Ishikawa (cell line): Measurements from ENCODE around the gene DCAF11.
A peak's percentile ranks its signal among the peaks of the same experiment; 100 is the strongest.

ENCODE experiments used
- CEBPB ChIP-seq: IDR thresholded peaks from 2 replicates; pipeline ENCODE4 v1.6.1; 2012
- CREB1 ChIP-seq: IDR thresholded peaks from 2 replicates; pipeline ENCODE4 v1.6.1; 2012; ENCODE audit warnings: low read depth
- EGR1 ChIP-seq: IDR thresholded peaks from 2 replicates; pipeline ENCODE4 v1.6.1; 2012
- EP300 ChIP-seq: IDR thresholded peaks from 2 replicates; pipeline ENCODE4 v1.6.1; 2012; ENCODE audit warnings: borderline replicate concordance
- FOXM1 ChIP-seq: IDR thresholded peaks from 2 replicates; pipeline ENCODE4 v1.6.1; 2012; ENCODE audit warnings: low read depth, borderline replicate concordance
- NFIC ChIP-seq: IDR thresholded peaks from 2 replicates; pipeline ENCODE4 v1.6.1; 2012
- RAD21 ChIP-seq: IDR thresholded peaks from 2 replicates; pipeline ENCODE4 v1.6.1; 2012; ENCODE audit warnings: low read depth
- TAF1 ChIP-seq: IDR thresholded peaks from 2 replicates; pipeline ENCODE4 v1.6.1; 2012; ENCODE audit warnings: low read depth, mild to moderate bottlenecking
- TCF12 ChIP-seq: IDR thresholded peaks from 2 replicates; pipeline ENCODE4 v1.6.1; 2012; ENCODE audit warnings: low read depth
- TEAD4 ChIP-seq: IDR thresholded peaks from 2 replicates; pipeline ENCODE4 v1.6.1; 2012
- YY1 ChIP-seq: IDR thresholded peaks from 2 replicates; pipeline ENCODE4 v1.6.1; 2012; ENCODE audit warnings: low read depth
- ZBTB7A ChIP-seq: IDR thresholded peaks from 2 replicates; pipeline ENCODE4 v1.6.1; 2012; ENCODE audit warnings: low read depth
- TF ChIP-seq, protein P1 (sequence below): IDR thresholded peaks from 2 replicates; pipeline ENCODE4 v1.6.1; 2012
- TF ChIP-seq, protein P2 (sequence below): IDR thresholded peaks from 2 replicates; pipeline ENCODE4 v1.6.1; 2012
- TF ChIP-seq, protein P3 (sequence below): IDR thresholded peaks from 2 replicates; pipeline ENCODE4 v1.6.1; 2012; ENCODE audit warnings: low read depth, mild to moderate bottlenecking

The DCAF11 gene

DNA sequence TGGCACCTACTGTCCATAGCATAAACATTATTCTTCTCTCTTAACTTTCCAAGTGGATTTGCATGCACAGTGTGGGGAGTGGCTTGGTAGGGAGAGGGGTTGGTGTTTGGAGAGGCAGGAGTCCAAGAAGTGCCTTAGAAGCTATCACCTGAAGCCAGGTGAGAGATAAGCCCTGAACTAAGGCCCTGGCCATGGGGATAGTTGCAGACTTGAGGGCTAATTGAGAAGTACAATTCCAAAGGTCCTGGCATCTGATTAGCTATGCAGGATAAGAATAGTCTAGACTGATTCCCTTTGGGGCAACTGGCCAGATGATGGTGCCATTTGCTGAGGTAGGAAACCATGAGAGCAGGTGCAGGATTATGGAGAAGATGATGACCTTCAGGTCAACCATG, 22.5 kb upstream of the DCAF11 start:
- TF ChIP-seq TCF12 (no peak), ZBTB7A (no peak), YY1 (no peak), CEBPB (no peak), EP300 (no peak), CREB1 (no peak), EGR1 (no peak), RAD21 (no peak), TAF1 (no peak), FOXM1 (no peak), TEAD4 (no peak), NFIC (no peak)
- TF ChIP-seq, protein P1, sequence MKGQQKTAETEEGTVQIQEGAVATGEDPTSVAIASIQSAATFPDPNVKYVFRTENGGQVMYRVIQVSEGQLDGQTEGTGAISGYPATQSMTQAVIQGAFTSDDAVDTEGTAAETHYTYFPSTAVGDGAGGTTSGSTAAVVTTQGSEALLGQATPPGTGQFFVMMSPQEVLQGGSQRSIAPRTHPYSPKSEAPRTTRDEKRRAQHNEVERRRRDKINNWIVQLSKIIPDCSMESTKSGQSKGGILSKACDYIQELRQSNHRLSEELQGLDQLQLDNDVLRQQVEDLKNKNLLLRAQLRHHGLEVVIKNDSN, result no peak
- TF ChIP-seq, protein P2, sequence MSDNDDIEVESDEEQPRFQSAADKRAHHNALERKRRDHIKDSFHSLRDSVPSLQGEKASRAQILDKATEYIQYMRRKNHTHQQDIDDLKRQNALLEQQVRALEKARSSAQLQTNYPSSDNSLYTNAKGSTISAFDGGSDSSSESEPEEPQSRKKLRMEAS, result no peak

DNA sequence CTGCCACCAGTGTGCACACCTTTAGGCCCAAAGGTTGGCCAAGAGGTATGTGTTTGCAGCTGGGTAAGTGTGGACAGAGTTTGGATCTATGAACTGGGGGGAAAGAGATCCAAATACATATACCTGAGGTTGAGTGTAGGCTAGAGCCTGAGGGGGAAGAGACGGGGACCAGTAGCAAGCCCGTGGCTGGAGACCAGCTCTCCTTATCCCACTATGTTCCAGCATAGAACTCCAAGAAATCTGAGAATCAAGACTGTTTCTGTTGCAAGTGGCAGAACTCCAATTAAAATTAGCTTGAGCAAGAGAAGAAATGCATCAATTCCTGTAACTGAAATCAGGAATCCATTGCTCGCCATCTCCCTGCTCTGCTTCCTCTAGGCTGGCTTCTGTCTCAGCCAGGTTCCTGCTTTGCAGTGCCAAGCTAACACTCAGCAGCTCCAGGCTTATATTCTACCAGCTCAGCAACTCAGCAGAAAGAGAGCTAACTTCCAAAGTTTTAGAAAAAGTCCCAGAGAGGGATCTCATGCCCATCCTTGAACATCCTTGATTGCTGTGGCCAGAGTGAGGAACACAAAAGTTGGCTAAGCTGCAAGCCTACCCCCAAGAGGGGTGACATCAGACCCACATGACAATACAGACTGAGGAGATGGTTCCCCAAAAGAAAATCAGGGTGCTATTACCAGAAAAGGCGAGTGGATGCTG, 21.9 kb upstream of the DCAF11 start:
- TF ChIP-seq, protein P2, result no peak
- TF ChIP-seq, protein P3, sequence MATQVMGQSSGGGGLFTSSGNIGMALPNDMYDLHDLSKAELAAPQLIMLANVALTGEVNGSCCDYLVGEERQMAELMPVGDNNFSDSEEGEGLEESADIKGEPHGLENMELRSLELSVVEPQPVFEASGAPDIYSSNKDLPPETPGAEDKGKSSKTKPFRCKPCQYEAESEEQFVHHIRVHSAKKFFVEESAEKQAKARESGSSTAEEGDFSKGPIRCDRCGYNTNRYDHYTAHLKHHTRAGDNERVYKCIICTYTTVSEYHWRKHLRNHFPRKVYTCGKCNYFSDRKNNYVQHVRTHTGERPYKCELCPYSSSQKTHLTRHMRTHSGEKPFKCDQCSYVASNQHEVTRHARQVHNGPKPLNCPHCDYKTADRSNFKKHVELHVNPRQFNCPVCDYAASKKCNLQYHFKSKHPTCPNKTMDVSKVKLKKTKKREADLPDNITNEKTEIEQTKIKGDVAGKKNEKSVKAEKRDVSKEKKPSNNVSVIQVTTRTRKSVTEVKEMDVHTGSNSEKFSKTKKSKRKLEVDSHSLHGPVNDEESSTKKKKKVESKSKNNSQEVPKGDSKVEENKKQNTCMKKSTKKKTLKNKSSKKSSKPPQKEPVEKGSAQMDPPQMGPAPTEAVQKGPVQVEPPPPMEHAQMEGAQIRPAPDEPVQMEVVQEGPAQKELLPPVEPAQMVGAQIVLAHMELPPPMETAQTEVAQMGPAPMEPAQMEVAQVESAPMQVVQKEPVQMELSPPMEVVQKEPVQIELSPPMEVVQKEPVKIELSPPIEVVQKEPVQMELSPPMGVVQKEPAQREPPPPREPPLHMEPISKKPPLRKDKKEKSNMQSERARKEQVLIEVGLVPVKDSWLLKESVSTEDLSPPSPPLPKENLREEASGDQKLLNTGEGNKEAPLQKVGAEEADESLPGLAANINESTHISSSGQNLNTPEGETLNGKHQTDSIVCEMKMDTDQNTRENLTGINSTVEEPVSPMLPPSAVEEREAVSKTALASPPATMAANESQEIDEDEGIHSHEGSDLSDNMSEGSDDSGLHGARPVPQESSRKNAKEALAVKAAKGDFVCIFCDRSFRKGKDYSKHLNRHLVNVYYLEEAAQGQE, result no peak
- TF ChIP-seq, protein P1, result no peak
- no peak for TF ChIP-seq NFIC
- TF ChIP-seq CEBPB, result no peak

DNA sequence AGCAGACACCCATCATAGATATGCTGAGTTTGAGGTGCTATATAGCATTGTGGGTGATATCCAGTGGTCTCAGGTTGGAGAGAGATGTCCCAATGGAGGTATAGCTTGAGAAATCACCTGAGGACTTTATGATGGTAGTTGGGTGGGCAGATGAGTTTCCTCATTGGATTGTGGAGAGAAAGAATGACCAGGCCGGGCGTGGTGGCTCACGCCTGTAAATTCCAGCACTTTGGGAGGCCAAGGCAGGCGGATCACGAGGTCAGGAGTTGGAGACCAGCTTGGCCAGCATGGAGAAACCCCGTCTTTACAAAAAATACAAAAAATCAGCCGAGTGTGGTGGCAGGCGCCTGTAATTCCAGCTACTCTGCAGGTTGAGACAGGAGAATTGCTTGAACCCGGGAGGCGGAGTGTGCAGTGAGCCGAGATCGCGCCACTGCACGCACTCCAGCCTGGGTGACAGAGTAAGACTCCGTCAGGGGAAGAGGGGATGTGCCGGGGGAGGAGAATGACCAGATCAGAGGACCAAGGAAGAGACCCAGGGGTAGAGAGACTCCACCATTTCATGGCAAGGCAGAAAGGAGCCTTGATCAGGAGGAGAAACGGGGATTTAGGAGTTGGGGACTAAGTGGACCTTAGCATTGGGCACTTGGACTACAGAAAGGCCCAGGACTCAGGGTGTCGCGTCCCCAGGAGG, 21.2 kb upstream of the DCAF11 start:
- no peak for TF ChIP-seq YY1
- TF ChIP-seq, protein P1, result no peak
- TF ChIP-seq CEBPB, result no peak
- TF ChIP-seq, protein P3, result no peak
- TF ChIP-seq EGR1, result no peak
- TF ChIP-seq FOXM1, result no peak
- no peak for TF ChIP-seq CREB1
- TF ChIP-seq, protein P2, result no peak
- no peak for TF ChIP-seq TCF12

DNA sequence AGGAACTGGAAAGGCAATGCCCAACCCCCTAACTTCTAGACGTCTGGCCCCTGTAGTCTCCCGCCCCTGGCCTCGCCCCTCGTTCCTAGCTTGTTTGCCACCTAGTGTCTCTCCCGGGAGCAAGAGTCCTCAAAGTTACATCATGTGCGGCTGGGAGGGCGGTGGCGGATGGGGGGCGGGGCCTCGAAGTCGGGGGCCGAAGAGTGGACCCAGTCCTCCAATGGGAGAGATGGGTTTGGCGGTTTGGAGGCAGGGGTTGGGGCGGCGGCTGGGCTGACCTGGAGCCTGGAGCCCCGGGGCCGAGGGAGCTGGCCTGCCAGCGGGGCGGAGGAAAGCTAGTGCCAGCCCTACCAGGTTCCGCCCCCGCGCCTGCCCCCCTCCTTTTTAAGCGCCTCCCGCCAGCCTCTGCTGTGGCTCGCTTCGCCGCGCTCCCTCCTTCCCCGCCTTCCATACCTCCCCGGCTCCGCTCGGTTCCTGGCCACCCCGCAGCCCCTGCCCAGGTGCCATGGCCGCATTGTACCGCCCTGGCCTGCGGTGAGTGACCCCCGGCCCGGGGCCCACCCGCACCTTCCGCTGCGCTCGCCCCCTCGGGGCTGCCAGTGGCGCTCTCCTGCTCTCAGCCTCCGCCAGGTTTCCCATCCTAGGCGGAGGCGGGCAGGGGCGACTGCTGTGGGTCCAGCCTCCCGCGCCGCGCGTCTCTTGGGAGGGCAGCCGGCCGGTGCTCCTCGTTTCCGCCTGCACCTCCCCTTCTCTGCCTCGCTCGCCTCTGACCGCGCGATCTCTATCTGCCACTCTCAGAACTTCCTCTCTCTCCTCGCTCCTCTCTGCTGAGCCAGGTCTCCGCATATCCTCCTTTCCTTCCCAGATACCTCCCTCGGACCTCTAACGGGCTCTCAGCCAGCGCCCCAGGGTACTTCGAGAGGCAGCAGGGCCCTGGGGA, 20.4 kb upstream of the DCAF11 start, which contains the start of gene PCK2:
Gene PCK2, plus strand, starts transcription at position 411 of the 940 bp plus-strand sequence. Its CDS starts 95 bp downstream, at position 506.
- TF ChIP-seq, protein P1, result no peak
- TF ChIP-seq TEAD4, result no peak
- TF ChIP-seq, protein P3, result no peak
- TF ChIP-seq TAF1, result peak; percentile 94
- TF ChIP-seq CREB1, result no peak
- TF ChIP-seq YY1, result peak; percentile 55
- TF ChIP-seq TCF12, result peak; percentile 50
- TF ChIP-seq CEBPB, result peak; percentile 45; the same call in 1 of the 2 replicates
- peak; percentile 78 for TF ChIP-seq EGR1
- no peak for TF ChIP-seq FOXM1
- TF ChIP-seq EP300, result no peak
- peak; percentile 15; the same call in 1 of the 2 replicates for TF ChIP-seq ZBTB7A
- TF ChIP-seq, protein P2, result peak; percentile 80
- TF ChIP-seq NFIC, result no peak
- TF ChIP-seq RAD21, result no peak; the same call in 1 of the 2 replicates
